NCI-H2171 (cell line): ENCODE results near the gene TXNL1.

Source experiments
- DNase-seq: peaks from one replicate; lab custom pipeline; 2025; lab: John Stamatoyannopoulos, UW

Gene TXNL1

GRCh38 chr18:56570978-56571377 lies 67.4 kb downstream of the TXNL1 start:
- no peak for DNase-seq

GRCh38 chr18:56569416-56569815 lies 69.0 kb downstream of the TXNL1 start:
- no peak for DNase-seq

GRCh38 chr18:56568986-56569385 lies 69.4 kb downstream of the TXNL1 start:
- DNase-seq = no peak

GRCh38 chr18:56565551-56566345 lies 72.6 kb downstream of the TXNL1 start:
- DNase-seq = no peak

DNA sequence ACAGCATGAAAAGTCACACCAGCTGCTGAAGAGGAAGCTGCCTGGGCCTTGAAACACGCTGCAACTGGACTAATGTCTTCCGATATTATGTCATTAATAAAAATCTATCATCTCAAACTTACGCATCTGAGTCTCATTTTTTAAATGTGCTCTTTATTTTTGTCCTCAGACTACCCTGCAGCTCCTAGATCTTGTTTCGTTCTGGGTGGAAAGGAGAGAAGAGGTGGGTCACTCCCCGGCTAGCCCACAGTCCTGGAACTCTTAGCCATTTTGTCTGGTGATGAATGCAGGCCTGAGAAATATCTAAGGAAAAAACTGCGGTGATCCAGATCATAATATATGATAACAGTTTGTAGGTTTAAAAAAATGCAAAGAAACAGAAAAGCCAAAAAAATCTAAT lies 73.3 kb downstream of the TXNL1 start:
- no peak for DNase-seq

DNA sequence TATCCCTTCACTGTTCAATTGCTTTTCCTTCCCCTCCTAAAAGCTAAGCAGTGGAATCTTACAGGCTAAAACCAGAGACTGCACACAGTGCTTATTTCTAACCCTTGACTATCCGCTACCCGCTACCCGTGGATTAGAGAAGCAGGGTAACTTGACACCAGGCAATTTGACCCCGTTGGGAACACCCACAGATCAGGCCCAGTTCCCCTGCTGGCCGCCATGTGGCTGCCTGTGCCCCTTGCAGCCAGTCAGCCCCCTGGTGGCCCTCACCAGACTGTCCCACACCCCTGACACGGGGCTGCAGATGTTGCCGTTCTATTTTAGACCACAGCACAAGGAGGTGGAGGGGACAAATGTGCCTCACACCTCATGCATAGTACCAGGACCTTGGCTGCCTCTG lies 74.8 kb downstream of the TXNL1 start:
- DNase-seq = peak; percentile 14

GRCh38 chr18:56562479-56562878 lies 75.9 kb downstream of the TXNL1 start:
- no peak for DNase-seq

DNA sequence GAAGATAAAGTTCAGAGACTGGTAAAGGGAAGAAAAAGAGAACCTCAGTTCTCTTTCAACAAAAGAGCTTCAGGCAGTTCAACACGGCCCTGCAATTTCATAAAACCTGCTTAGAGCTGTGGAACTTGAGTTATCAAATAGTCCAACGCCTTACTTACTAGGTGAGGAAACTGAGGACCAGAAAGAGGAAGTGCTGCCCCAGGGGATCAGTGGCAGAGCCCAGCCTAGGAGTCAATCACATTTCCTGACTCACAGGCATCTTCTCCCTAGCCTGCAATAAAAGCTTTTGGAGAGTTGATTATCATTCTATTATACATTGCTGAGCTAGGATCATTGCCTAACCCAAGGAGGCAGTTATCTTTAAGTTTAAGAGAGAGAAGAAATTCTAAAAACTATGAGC lies 77.4 kb downstream of the TXNL1 start:
- DNase-seq = no peak

DNA sequence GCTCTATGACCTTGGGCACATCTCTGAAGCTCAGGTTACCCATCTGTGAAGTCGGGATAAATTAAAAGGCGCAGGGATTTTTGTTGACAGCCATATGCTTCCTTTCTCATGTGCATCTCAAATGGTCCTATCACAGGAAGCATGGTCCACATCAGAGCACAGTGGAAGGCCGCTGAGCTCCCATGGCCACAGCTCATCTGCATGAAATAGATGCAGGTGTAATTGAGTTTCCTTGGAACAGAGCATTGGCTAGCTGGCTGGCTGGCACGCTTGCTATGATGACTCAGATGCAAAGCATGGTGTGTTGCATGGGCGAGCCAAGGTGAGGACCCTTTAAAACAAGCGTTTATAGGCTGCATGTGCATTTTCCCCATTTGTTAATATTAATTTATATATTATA lies 79.3 kb downstream of the TXNL1 start:
- DNase-seq = no peak

GRCh38 chr18:56556907-56557306 lies 81.5 kb downstream of the TXNL1 start:
- no peak for DNase-seq

GRCh38 chr18:56550121-56550520 lies 88.3 kb downstream of the TXNL1 start:
- no peak for DNase-seq
